Liver (tissue), 9 donors: ENCODE measurements around the gene PISD. TPM values are rescaled to one million over a fixed set of nuclear protein-coding genes. Genes with fewer than 3 reads are reported as not detected.

Experiments used
- DNase-seq: peaks from one replicate; pipeline ENCODE4 v3.0.0-alpha.2; 2017; ENCODE audit warnings: low spot score
- H3K27ac ChIP-seq, 2 donors: one replicate each; pipeline ENCODE4 v1.7.0; 2013; ENCODE audit warnings: inconsistent platforms in 2 of 2, low read length in 2 of 2, control low read depth in 1 of 2, low read depth in 1 of 2, mild to moderate bottlenecking in 1 of 2
- H3K27me3 ChIP-seq, 4 donors: one replicate each; pipeline versions ENCODE4 v1.6.1 to v1.7.0; 2013; ENCODE audit warnings: low read length in 3 of 4, inconsistent platforms in 1 of 4, mild to moderate bottlenecking in 1 of 4, moderate library complexity in 1 of 4; ENCODE audit not compliant: control insufficient read depth in 4 of 4, insufficient read depth in 4 of 4
- H3K36me3 ChIP-seq, 4 donors: one replicate each; pipeline versions ENCODE4 v1.6.1 to v1.7.0; 2013; ENCODE audit warnings: low read length in 3 of 4, mild to moderate bottlenecking in 3 of 4, low read depth in 1 of 4, moderate library complexity in 1 of 4; ENCODE audit not compliant: control insufficient read depth in 4 of 4, insufficient read depth in 3 of 4
- H3K4me1 ChIP-seq, 4 donors: one replicate each; pipeline versions ENCODE4 v1.6.1 to v1.7.0; 2013; ENCODE audit warnings: low read length in 3 of 4, mild to moderate bottlenecking in 3 of 4, moderate library complexity in 1 of 4; ENCODE audit not compliant: control insufficient read depth in 4 of 4, insufficient read depth in 4 of 4
- H3K4me3 ChIP-seq, 3 donors: one replicate each; pipeline versions ENCODE4 v1.6.1 to v1.7.0; 2013; ENCODE audit warnings: low read length in 3 of 3, control low read depth in 1 of 3, low read depth in 1 of 3, mild to moderate bottlenecking in 1 of 3
- H3K9ac ChIP-seq, 2 donors: one replicate each; pipeline ENCODE4 v1.7.0; 2013; ENCODE audit warnings: low read length in 2 of 2, mild to moderate bottlenecking in 2 of 2, moderate library complexity in 2 of 2, control low read depth in 1 of 2, low read depth in 1 of 2
- H3K9me3 ChIP-seq, 4 donors: one replicate each; pipeline versions ENCODE4 v1.6.1 to v1.7.0; 2013; ENCODE audit warnings: low read length in 3 of 4; ENCODE audit not compliant: control insufficient read depth in 4 of 4
- ATF3 ChIP-seq: IDR thresholded peaks from 2 replicates; pipeline ENCODE4 v1.6.1; 2016; ENCODE audit warnings: antibody characterized with exemption
- EGR1 ChIP-seq, 2 donors: IDR thresholded peaks; 2 replicates each; pipeline ENCODE4 v1.6.1; 2016 to 2018; ENCODE audit warnings: antibody characterized with exemption in 2 of 2, low read depth in 2 of 2
- FOXA1 ChIP-seq: IDR thresholded peaks from 2 replicates; pipeline ENCODE4 v1.6.1; 2016; ENCODE audit warnings: antibody characterized with exemption
- FOXA2 ChIP-seq: IDR thresholded peaks from 2 replicates; pipeline ENCODE4 v1.6.1; 2016; ENCODE audit warnings: antibody characterized with exemption
- GABPA ChIP-seq, 2 donors: IDR thresholded peaks in 1 of 2; conservative IDR thresholded peaks in 1 of 2; 2 replicates each; pipeline ENCODE4 v1.6.1; 2016; ENCODE audit warnings: antibody characterized with exemption in 2 of 2, mild to moderate bottlenecking in 1 of 2, moderate library complexity in 1 of 2
- HNF4A ChIP-seq, 2 donors: conservative IDR thresholded peaks; 2 replicates each; pipeline ENCODE4 v1.6.1; 2016; ENCODE audit warnings: antibody characterized with exemption in 2 of 2, mild to moderate bottlenecking in 2 of 2
- HNF4G ChIP-seq: IDR thresholded peaks from 2 replicates; pipeline ENCODE4 v1.6.1; 2016; ENCODE audit warnings: antibody characterized with exemption
- JUND ChIP-seq, 2 donors: IDR thresholded peaks; 2 replicates each; pipeline ENCODE4 v1.6.1; 2016; ENCODE audit warnings: antibody characterized with exemption in 2 of 2
- MAX ChIP-seq: IDR thresholded peaks from 2 replicates; pipeline ENCODE4 v1.6.1; 2016; ENCODE audit warnings: antibody characterized with exemption
- NR2F2 ChIP-seq: IDR thresholded peaks from 2 replicates; pipeline ENCODE4 v1.6.1; 2016; ENCODE audit warnings: antibody characterized with exemption
- RAD21 ChIP-seq, 2 donors: IDR thresholded peaks; 2 replicates each; pipeline ENCODE4 v1.6.1; 2016; ENCODE audit warnings: antibody characterized with exemption in 2 of 2, mild to moderate bottlenecking in 2 of 2
- REST ChIP-seq: IDR thresholded peaks from 2 replicates; pipeline ENCODE4 v1.6.1; 2016; ENCODE audit warnings: antibody characterized with exemption, mild to moderate bottlenecking
- RXRA ChIP-seq, 2 donors: IDR thresholded peaks; 2 replicates each; pipeline ENCODE4 v1.6.1; 2017 to 2018; ENCODE audit warnings: antibody characterized with exemption in 2 of 2, mild to moderate bottlenecking in 1 of 2
- SP1 ChIP-seq: IDR thresholded peaks from 2 replicates; pipeline ENCODE4 v1.6.1; 2018; ENCODE audit warnings: antibody characterized with exemption, mild to moderate bottlenecking
- YY1 ChIP-seq: IDR thresholded peaks from 2 replicates; pipeline ENCODE4 v1.6.1; 2016; ENCODE audit warnings: antibody characterized with exemption, mild to moderate bottlenecking
- ZBTB33 ChIP-seq: IDR thresholded peaks from 2 replicates; pipeline ENCODE4 v1.6.1; 2016; ENCODE audit warnings: antibody characterized with exemption
- WGBS: extraction: QIAGEN DNeasy Blood & Tissue Kit; methylation state at CpG from one replicate; pipeline ENCODE4 v1.1.7; 2013; 5-methylcytosine and 5-hydroxymethylcytosine counted together
- polyA plus RNA-seq, 2 donors: library from polyadenylated mRNA; stranded (reverse) in 1 of 2; unstranded in 1 of 2; fragments of 200-250 nt in 1 of 2; fragments of >200 nt in 1 of 2; fragmentation: Nextera tagmentation in 1 of 2; extraction: Ambion mirVana in 1 of 2; gene quantifications; one replicate each; pipeline versions ENCODE4 v1.2.1 to v1.2.3, GENCODE V29; 2013 to 2015
- total RNA-seq, 2 donors: library from RNA; depleted of rRNA; stranded (reverse); fragments of >200 nt; gene quantifications; one replicate each; pipeline ENCODE4 v1.2.3, GENCODE V29; 2014
- donor health status: healthy.
- donor health status: healthy.
- donor health status: healthy.
- donor health status: healthy.
- donor health status: healthy.

Gene PISD
- total and polyA plus RNA-seq, 4 donors = 14.7 to 28.3 (median 20.4) TPM

GRCh38 chr22:31605851-31606585 is 56.0 kb downstream of the PISD start:
- Histone ChIP-seq H3K9me3 (no peaks in the 10 kb centered on the region), H3K27ac (no peak overlapping the region), H3K27me3 (no peaks in the 10 kb centered on the region), H3K4me1 (peaks cover 0 to 4% (median 0%) of the 10 kb centered on the region in 4 donors), H3K4me3 (no peak overlapping the region), H3K9ac (no peak overlapping the region), H3K36me3 (peaks cover 0 to 5% (median 0%) of the 10 kb centered on the region in 4 donors)
- no peak for DNase-seq
- 96% methylated on average over 9 of the region's 9 CpGs for WGBS
- TF ChIP-seq REST (no peak), JUND (IDR thresholded peaks at IDR 0.05) (no peak), ATF3 (no peak), EGR1 (IDR thresholded peaks at IDR 0.05; ENCODE audit: low read depth in 2 of 2) (no peak), FOXA1 (no peak), SP1 (no peak), MAX (no peak), ZBTB33 (no peak), GABPA (IDR thresholded peaks at IDR 0.05 in 1 of 2, conservative IDR thresholded peaks at IDR 0.05 in 1 of 2) (no peak), NR2F2 (no peak), HNF4G (no peak)

- H3K9me3 ChIP-seq = no peaks in the 10 kb centered on the region
- H3K4me3 ChIP-seq = no peak overlapping the region
- DNase-seq = no peak
- H3K27ac ChIP-seq = no peak overlapping the region
- peaks cover 0 to 5% (median 0%) of the 10 kb centered on the region in 4 donors for H3K36me3 ChIP-seq
- 90% methylated on average over 17 of the region's 17 CpGs for WGBS
- no peaks in the 10 kb centered on the region for H3K4me1 ChIP-seq
- TF ChIP-seq FOXA1 = no peak
- TF ChIP-seq RXRA (IDR thresholded peaks at IDR 0.05) = no peak
- TF ChIP-seq YY1 = no peak
- no peak for TF ChIP-seq HNF4A (conservative IDR thresholded peaks at IDR 0.05)
- no peak for TF ChIP-seq RAD21 (IDR thresholded peaks at IDR 0.05)
- TF ChIP-seq NR2F2 = no peak
- no peak for TF ChIP-seq HNF4G
- no peak for TF ChIP-seq FOXA2
- TF ChIP-seq REST = no peak
- no peak for TF ChIP-seq SP1
- no peaks in the 10 kb centered on the region for H3K27me3 ChIP-seq
- no peak overlapping the region for H3K9ac ChIP-seq
These were observed 57.0 kb downstream of the PISD start for GRCh38 chr22:31604746-31605705.
